Keratinocyte (primary cell): Measurements from ENCODE around the gene NAMPT. TPM values are rescaled to one million over a fixed set of nuclear protein-coding genes. Genes with fewer than 3 reads are reported as not detected.

Source experiments
- DNase-seq: peaks from one replicate; pipeline ENCODE4 v3.0.0-alpha.2; 2011; ENCODE audit warnings: low read depth, missing footprints, low spot score
- FAIRE-seq: peaks from 2 replicates; lab custom pipeline; 2011; peaks lifted over from hg19 to GRCh38; lab: Jason Lieb, UNC
- H2AFZ ChIP-seq: 2 replicates; pipeline ENCODE4 v1.6.0; 2012; ENCODE audit warnings: low read length, control low read depth, inconsistent platforms; ENCODE audit not compliant: control insufficient read depth
- H3K27ac ChIP-seq: 2 replicates; pipeline ENCODE4 v1.5.1; 2011; ENCODE audit warnings: low read length; ENCODE audit not compliant: control insufficient read depth, insufficient read depth
- H3K27me3 ChIP-seq: 3 replicates; pipeline ENCODE4 v1.6.0; 2011; ENCODE audit warnings: low read length; ENCODE audit not compliant: control insufficient read depth, insufficient read depth; ENCODE audit errors: extremely low read depth
- H3K36me3 ChIP-seq, 2 experiments: 2 replicates in 1 of 2; 3 replicates in 1 of 2; pipeline ENCODE4 v1.5.1; 2011; ENCODE audit warnings: low read length in 2 of 2, mild to moderate bottlenecking in 1 of 2; ENCODE audit not compliant: control insufficient read depth in 2 of 2, insufficient read depth in 2 of 2; ENCODE audit errors: extremely low read depth in 1 of 2
- H3K4me1 ChIP-seq: 3 replicates; pipeline ENCODE4 v1.5.1; 2011; ENCODE audit warnings: low read length; ENCODE audit not compliant: control insufficient read depth, insufficient read depth; ENCODE audit errors: extremely low read depth
- H3K4me2 ChIP-seq: 3 replicates; pipeline ENCODE4 v1.6.0; 2011; ENCODE audit warnings: low read depth, low read length; ENCODE audit not compliant: control insufficient read depth, insufficient read depth; ENCODE audit errors: extremely low read depth
- H3K4me3 ChIP-seq, 3 experiments: fragments of 200-600 bp in 1 of 3; sonication (generic) in 1 of 3; 2 replicates in 2 of 3; 3 replicates in 1 of 3; pipeline ENCODE4 v1.5.1; 2011 to 2016; ENCODE audit warnings: low read length in 3 of 3, mild to moderate bottlenecking in 3 of 3, control low read depth in 2 of 3, inconsistent platforms in 1 of 3, low read depth in 1 of 3, mixed read lengths in 1 of 3, mixed run types in 1 of 3, moderate library complexity in 1 of 3; ENCODE audit not compliant: control insufficient read depth in 2 of 3, insufficient read depth in 2 of 3; ENCODE audit errors: extremely low read depth in 1 of 3
- H3K79me2 ChIP-seq: 2 replicates; pipeline ENCODE4 v1.6.0; 2012; ENCODE audit warnings: low read length; ENCODE audit not compliant: control insufficient read depth, insufficient read depth
- H3K9ac ChIP-seq: 3 replicates; pipeline ENCODE4 v1.6.0; 2011; ENCODE audit warnings: low read length; ENCODE audit not compliant: control insufficient read depth, insufficient read depth; ENCODE audit errors: extremely low read depth
- H3K9me1 ChIP-seq: 3 replicates; pipeline ENCODE4 v1.6.0; 2011; ENCODE audit warnings: low read length; ENCODE audit not compliant: control insufficient read depth, insufficient read depth; ENCODE audit errors: extremely low read depth
- H3K9me3 ChIP-seq: 2 replicates; pipeline ENCODE4 v1.5.1; 2012; ENCODE audit warnings: low read depth, low read length; ENCODE audit not compliant: control insufficient read depth
- H4K20me1 ChIP-seq: 3 replicates; pipeline ENCODE4 v1.6.0; 2011; ENCODE audit warnings: low read length; ENCODE audit not compliant: control insufficient read depth, insufficient read depth; ENCODE audit errors: extremely low read depth
- CTCF ChIP-seq, 3 experiments: IDR thresholded peaks in 1 of 3; conservative IDR thresholded peaks in 1 of 3; optimal IDR thresholded peaks in 1 of 3; 2 replicates in 2 of 3; 3 replicates in 1 of 3; pipeline versions ENCODE3 to v1.5.1; 2011; ENCODE audit warnings: low read length in 3 of 3, mild to moderate bottlenecking in 3 of 3, moderate library complexity in 2 of 3, control low read depth in 1 of 3, inconsistent platforms in 1 of 3; ENCODE audit not compliant: insufficient read depth in 2 of 3; ENCODE audit errors: extremely low read depth in 1 of 3
- EZH2 ChIP-seq: IDR thresholded peaks from one replicate; pipeline ENCODE4 v1.6.1; 2012; ENCODE audit warnings: inconsistent platforms, mild to moderate bottlenecking, low read length, moderate library complexity
- dilution Hi-C: fragments of 300-500 bp; cut with MboI; formaldehyde crosslinking; loops from one replicate; pipeline ENCODE4 v1.7.0; 2020; ENCODE audit warnings: low sequenced_read_pairs; ENCODE audit not compliant: extremely low pct_ligation_motif_present
- polyA plus RNA-seq, 5 experiments: library from polyadenylated mRNA; depleted of rRNA in 3 of 5; stranded (reverse) in 3 of 5; stranded (forward) in 1 of 5; unstranded in 1 of 5; fragments of >200 nt; gene quantifications; 1 replicate in 1 of 5; 2 replicates in 3 of 5; 3 replicates in 1 of 5; pipeline versions ENCODE4 v1.2.1 to v1.2.3, GENCODE V29; 2011 to 2012; ENCODE audit warnings: missing spikeins in 2 of 5, low read depth in 1 of 5, low replicate concordance in 1 of 5

The NAMPT gene
- polyA plus RNA-seq, 1 donor (not counting 4 experiments of a cell fraction or from before 2014, with no cell fraction given), result 94.2 TPM

GRCh38 chr7:106277976-106278375 is 6.8 kb downstream of the NAMPT start:
- Histone ChIP-seq H3K27ac (no peak overlapping the region), H3K36me3 (peaks cover 1 to 9% of the 10 kb centered on the region in 2 experiments), H3K4me3 (no peak overlapping the region), H3K27me3 (no peaks in the 10 kb centered on the region), H2AFZ (no peak overlapping the region), H4K20me1 (peaks cover 3% of the 10 kb centered on the region), H3K4me1 (peaks cover 9% of the 10 kb centered on the region), H3K9ac (no peak overlapping the region), H3K79me2 (peaks cover 80% of the 10 kb centered on the region), H3K9me1 (peaks cover 6% of the 10 kb centered on the region), H3K4me2 (no peak overlapping the region), H3K9me3 (no peaks in the 10 kb centered on the region)
- TF ChIP-seq CTCF (optimal IDR thresholded peaks at IDR 0.05 in 1 of 3, IDR thresholded peaks at IDR 0.05 in 1 of 3, conservative IDR thresholded peaks at IDR 0.05 in 1 of 3; ENCODE audit: extremely low read depth in 1 of 3, insufficient read depth in 2 of 3, low read length in 3 of 3), result no peak
- no peak for TF ChIP-seq EZH2
- DNase-seq, result no peak
- dilution Hi-C loops, result no loop called here
- FAIRE-seq, result no peak

- Histone ChIP-seq H4K20me1 (peaks cover 3% of the 10 kb centered on the region), H3K27ac (no peak overlapping the region), H3K4me3 (no peak overlapping the region), H3K4me2 (no peak overlapping the region), H2AFZ (no peak overlapping the region), H3K9ac (no peak overlapping the region), H3K79me2 (peaks cover 65% of the 10 kb centered on the region), H3K9me1 (peaks cover 4% of the 10 kb centered on the region), H3K27me3 (no peaks in the 10 kb centered on the region), H3K9me3 (no peaks in the 10 kb centered on the region), H3K4me1 (peaks cover 3% of the 10 kb centered on the region), H3K36me3 (peaks cover 5 to 9% of the 10 kb centered on the region in 2 experiments)
- DNase-seq (no peak), FAIRE-seq (no peak)
- no peak for TF ChIP-seq CTCF (optimal IDR thresholded peaks at IDR 0.05 in 1 of 3, IDR thresholded peaks at IDR 0.05 in 1 of 3, conservative IDR thresholded peaks at IDR 0.05 in 1 of 3; ENCODE audit: extremely low read depth in 1 of 3, insufficient read depth in 2 of 3, low read length in 3 of 3)
- TF ChIP-seq EZH2, result no peak
- dilution Hi-C loops, result no loop called here
Observed at GRCh38 chr7:106276513-106276912, 8.3 kb downstream of the NAMPT start.
